HG02763 (cell line): ENCODE data around the gene IL36G.
"Not testable (repeated sequence)": the region's sequence is repeated elsewhere in the genome, so short reads cannot be mapped to it uniquely, and the experiment has no call there.

ENCODE experiments used
- ATAC-seq: cut with Tn5 transposase; IDR thresholded peaks from one replicate; pipeline ENCODE4 v1.9.1; 2021; ENCODE audit warnings: mild to moderate bottlenecking, moderate library complexity; ENCODE audit not compliant: unreplicated experiment

Gene IL36G

GRCh38 chr2:112977559-112978056, at the start of gene IL36G:
IL36G (plus strand) TSS chr2:112978006; CDS start chr2:112978639, 633 bp downstream.
- ATAC-seq = no peak

- no peak for ATAC-seq
Observed at GRCh38 chr2:112933261-112933660, 44.5 kb upstream of the IL36G start.

GRCh38 chr2:112934117-112934516, 43.7 kb upstream of the IL36G start:
- ATAC-seq = not testable (repeated sequence)

DNA sequence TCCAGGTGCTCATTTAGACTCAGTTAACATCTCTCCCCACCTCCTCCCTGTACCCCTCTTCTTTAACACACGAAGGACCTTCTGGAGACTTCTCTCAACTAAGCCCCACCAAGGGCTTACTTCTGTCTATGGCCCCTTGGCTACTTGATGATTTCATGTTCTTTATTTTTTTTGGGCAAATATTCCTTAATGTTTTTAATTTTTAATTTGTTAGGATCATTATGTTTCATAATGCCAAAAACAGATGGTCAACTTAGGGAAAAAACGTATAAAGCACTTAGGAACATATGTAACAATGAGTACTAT, 40.9 kb upstream of the IL36G start:
- ATAC-seq = no peak

DNA sequence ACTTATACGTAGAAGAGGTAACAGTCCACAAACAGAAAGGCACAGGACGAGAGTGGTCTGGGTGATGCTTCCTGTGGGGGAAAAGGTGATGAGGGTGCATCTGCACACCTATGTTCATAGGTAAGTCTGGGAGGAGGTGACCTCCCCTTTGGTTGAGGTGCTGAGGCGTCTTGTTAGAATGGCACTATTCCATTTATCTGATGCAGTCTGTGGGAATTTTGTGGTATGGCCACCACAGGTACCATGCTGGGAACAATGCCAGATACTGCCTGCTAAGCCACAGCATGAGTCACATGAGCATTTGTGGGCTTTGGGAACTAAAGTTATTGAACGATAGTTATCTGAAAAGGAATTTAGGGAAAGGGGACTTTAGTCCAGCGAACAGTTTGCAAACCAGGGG, 38.9 kb upstream of the IL36G start:
- ATAC-seq = no peak

GRCh38 chr2:112939425-112939824, 38.4 kb upstream of the IL36G start:
- ATAC-seq = no peak

DNA sequence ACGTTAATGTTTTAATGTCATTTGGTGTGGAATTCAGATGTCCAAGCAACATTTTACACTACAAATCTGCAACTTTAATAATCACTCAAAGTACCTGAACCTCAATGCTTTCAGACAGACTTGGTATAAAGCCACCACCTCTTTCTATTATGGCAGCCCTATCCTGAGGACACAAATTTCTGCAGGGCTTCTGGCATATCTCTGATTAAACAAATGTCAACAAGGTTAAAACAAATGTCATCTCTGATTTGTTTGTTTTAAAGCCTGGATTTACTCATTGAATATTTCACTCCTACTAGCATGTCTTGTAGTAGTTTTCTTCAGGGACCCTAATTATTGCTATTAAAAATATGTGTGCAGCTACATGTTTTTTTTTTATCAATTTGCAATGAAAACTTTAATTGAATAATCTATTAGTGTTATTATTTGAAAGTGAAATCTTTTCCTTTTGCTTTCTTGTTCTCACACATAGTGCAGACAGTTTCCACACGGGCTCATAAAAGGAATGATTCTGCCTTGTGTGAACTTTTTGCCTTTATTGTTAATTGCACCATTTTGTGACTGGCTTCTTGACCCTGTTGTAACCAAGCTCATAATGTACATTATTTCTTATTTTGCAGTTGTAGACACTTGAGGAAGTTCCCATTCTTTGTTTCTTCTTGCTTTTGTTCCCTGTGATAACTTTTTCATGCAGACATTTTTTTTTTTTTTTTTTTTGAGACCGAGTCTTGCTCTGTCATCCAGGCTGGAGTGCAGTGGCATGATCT, 36.8 kb upstream of the IL36G start:
- no peak for ATAC-seq

GRCh38 chr2:112941753-112942653, 35.8 kb upstream of the IL36G start:
- peak; percentile 73 for ATAC-seq

- no peak for ATAC-seq
Observed at GRCh38 chr2:112942654-112943002, 35.2 kb upstream of the IL36G start.

DNA sequence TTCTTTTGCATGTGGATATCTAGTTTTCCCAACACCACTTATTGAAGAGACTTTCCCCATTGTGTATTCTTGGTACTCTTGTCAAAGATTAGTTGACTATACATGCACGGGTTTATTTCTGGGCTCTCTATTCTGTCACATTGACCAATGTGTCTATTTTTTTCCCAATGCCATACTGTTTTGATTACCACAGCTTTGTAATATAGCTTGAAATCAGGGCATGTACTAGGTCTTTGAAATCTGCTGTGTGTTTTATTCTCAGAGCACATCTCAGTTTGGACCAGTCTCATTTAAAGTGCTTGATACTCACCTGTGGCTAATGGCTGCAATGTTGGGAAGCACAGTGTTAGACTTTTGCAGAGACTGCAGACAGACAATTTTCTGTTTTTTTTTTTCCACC, 32.8 kb upstream of the IL36G start:
- no peak for ATAC-seq

- ATAC-seq = no peak
Observed at GRCh38 chr2:112946086-112946485, 31.7 kb upstream of the IL36G start.

DNA sequence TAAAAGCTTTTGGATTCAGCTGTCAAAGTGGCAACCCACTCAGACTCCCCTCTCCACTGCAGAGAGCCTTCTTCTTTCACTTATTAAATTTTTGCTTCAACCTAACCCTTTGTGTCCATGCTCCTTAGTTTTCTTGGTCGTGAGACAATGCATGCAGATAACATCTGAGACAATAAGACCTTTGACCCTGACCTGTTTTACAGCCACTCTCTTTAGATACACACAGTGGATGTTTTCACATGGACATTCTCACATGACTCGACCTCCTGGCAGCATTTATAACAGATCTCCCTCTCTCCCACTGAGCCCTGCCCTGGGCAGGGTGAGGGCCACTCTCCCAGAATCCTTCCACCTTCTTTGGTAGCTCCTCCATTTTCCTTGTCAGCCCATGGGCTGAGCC, 30.4 kb upstream of the IL36G start:
- ATAC-seq = no peak

GRCh38 chr2:112949456-112949855, 28.4 kb upstream of the IL36G start:
- no peak for ATAC-seq

GRCh38 chr2:112954364-112954763, 23.4 kb upstream of the IL36G start:
- no peak for ATAC-seq

DNA sequence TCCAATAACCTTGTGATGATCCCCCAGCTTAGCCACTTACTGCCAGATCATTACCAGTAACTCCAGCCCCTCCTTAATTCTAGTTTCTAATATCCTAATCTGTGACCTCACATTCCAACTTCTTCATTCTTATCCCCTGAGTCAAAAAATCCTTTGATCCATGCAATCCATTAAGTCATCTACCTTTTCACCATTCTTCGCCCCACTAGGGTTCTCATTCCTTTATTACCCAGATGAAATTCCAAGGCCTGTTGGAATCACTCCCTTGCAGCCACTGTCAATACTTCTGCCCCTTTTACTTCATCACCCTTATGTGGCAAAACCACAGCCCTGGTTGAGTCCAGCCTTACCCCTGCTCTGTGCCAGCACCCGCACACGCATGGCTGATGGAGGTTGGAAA, 20.3 kb upstream of the IL36G start:
- ATAC-seq = no peak

DNA sequence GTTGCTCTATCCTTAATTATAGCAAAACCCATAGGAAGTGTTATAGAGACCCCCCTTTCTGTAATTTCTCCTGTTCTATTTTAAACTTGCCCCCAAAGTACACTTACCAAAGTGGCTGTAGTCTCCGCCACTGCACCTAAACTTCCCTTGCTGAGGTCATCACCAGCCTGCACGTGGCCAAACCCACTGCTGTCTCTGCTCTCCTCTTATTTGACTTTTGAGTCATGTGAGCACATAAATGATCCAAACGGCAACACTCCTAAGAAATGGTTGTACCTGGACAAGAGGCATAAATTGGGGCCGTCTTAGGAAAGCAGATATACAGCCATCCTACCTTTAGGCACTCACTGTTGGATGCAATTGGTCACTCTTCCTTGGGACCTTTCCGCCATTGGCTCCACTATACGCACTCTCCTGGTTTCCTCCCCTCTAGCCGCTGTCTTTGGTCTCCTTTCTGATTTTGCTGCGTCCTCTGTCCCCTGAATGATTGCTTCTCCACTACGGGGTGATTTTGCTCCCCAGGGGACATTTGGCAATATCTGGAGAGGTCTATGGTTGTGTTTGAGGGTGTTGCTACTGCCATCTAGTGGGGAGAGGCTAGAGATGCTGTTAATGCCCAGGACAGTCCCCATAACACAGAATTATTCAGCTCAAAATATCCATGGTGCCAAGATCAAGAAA, 19.2 kb upstream of the IL36G start:
- ATAC-seq = no peak

DNA sequence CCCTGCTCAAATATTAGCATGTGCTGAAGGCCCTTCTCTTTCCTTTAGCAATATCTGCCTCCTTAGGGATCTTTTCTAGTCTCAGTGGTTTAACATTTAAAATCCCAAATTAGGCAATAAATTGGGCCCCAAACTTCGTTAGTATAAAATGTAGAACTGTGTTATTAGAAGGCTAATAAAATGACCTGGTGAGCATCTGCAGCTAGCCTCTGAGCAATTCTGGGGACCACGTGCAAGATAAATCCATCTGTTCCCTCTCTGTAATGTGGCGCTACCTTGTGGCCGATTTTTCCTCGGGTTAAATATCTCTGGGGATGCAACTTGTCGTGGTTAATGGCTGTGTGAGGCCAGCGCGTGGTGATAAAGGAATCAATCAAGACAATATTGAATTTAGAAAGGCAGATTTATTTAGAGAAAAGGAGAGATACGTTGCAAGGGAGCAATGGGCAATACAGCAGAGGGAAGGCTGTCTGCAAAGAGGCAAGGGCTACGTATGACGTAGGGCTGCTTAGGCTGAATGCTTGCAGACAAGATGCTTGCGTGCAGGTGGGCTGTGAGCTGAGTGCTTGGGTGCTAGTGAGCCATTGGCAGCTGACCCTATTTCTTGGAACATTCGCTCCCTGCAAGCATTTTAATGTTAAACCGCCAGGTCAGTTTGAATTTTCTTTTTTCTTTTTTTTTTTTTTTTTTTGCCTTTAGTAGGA, 18.5 kb upstream of the IL36G start:
- no peak for ATAC-seq

GRCh38 chr2:112960230-112960825, 17.5 kb upstream of the IL36G start:
- ATAC-seq = no peak

GRCh38 chr2:112962308-112963175, 15.3 kb upstream of the IL36G start:
- ATAC-seq = no peak

DNA sequence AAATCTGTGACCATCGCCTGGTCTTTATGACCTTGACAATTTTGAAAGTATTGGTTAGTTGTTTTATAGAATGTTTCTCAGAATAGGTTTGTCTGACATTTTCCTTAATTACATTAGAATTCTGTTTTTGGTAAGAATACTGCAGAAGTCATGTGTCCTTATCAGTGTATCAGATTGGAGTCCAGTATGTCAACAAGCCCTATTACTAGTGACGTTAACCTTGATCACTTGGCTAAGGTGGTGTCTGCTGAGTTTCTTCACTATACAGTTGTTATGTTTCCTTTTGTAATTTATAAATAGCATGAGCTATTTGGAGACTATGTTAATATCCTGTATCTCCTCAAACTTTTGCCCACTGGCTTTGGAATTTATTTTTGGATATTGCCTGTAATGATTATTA, 10.8 kb upstream of the IL36G start:
- no peak for ATAC-seq
